Esophagus muscularis mucosa (tissue), 4 donors: ENCODE data around the gene YWHAG.

ENCODE experiments used
- CTCF ChIP-seq, 3 experiments: fragments of 200-600 bp in 2 of 3; fragments of 450-650 bp in 1 of 3; sonication (generic) in 2 of 3; IDR thresholded peaks; one replicate each; pipeline ENCODE4 v1.5.1; 2017 to 2019; ENCODE audit warnings: antibody characterized with exemption in 3 of 3, mild to moderate bottlenecking in 2 of 3, moderate library complexity in 1 of 3
- EP300 ChIP-seq: sonication (generic); formaldehyde crosslinking; IDR thresholded peaks from one replicate; pipeline ENCODE4 v1.6.1; 2017; ENCODE audit warnings: antibody characterized with exemption
- POLR2A ChIP-seq: fragments of 450-650 bp; IDR thresholded peaks from one replicate; pipeline ENCODE4 v1.6.1; 2017; ENCODE audit warnings: antibody characterized with exemption, moderate library complexity, mild to moderate bottlenecking, low read depth
- POLR2AphosphoS5 ChIP-seq, 2 donors: sonication (generic); formaldehyde crosslinking; IDR thresholded peaks; one replicate each; pipeline ENCODE4 v1.6.1; 2017; ENCODE audit warnings: antibody characterized with exemption in 2 of 2

GRCh38 chr7:76292213-76292573, 66.6 kb downstream of the YWHAG start:
- TF ChIP-seq POLR2AphosphoS5 (IDR thresholded peaks at IDR 0.05) (no peak), CTCF (IDR thresholded peaks at IDR 0.05) (no peak), EP300 (no peak), POLR2A (no peak)
